Activated T-cell treated with anti-CD3 and anti-CD28 coated beads for 24 hours (primary cell): ENCODE data around the gene SCN3A.

Experiments used
- DNase-seq: peaks from one replicate; pipeline ENCODE4 v3.0.0-alpha.2; 2020; ENCODE audit warnings: low read depth

SCN3A gene

GRCh38 chr2:165203689-165204559 is at the start of gene SCN3A:
Gene SCN3A, minus strand, starts transcription at chr2:165204050. Its CDS starts 27,656 bp downstream, at chr2:165176394.
- DNase-seq: no peak

- DNase-seq: no peak
Observed at GRCh38 chr2:165253178-165253577, 49.3 kb upstream of the SCN3A start.

DNA sequence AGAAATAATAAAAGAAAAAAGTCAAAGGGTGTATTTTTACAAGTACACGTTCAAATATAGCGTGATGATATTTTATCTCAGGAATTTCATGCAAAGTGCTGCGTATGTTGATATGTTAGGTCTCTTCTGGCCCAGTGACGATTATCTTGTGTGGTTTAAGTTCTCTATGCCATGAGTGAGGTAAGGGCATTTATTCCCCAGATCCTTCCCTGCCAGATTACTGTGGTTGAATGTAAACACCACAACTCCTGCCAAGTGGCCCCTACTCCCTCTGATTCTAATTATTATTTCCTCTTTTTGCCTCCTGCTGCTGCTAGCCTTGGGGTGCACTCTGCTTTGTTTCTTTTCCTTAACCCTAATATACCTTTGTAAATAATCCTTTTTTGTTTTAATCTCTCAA is 47.5 kb upstream of the SCN3A start:
- no peak for DNase-seq

GRCh38 chr2:165248238-165248637 is 44.4 kb upstream of the SCN3A start:
- DNase-seq: no peak

DNA sequence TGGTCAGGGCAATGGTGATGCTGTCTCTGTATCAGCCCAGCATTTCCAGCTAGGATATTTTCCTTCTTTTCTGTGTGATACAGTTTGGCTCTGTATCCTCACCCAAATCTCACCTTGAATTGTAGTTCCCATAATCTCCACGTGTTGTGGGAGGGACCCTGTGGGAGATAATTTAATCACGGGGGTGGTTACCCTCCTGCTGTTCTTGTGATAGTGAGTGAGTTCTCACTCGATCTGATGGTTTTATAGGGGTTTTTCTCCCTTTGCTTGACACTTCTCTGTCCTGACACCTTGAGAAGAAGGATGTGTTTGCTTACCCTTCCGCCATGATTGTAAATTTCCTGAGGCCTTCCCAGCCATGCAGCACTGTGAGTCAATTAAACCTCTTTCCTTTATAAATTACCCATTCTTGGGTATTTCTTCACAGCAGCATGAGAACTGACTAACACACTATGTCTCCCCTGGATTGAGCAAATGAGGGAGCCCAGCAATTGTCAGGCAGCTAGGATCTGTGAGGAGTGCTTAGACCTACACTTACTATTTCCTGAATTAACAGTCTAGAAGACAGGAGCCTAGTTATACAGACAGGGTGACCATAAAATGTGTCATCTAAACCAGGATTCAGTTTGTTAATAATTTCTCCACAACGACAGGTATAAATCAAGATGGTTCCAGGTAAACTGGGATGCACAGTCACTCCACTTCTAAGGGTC is 41.4 kb upstream of the SCN3A start:
- DNase-seq: no peak

DNA sequence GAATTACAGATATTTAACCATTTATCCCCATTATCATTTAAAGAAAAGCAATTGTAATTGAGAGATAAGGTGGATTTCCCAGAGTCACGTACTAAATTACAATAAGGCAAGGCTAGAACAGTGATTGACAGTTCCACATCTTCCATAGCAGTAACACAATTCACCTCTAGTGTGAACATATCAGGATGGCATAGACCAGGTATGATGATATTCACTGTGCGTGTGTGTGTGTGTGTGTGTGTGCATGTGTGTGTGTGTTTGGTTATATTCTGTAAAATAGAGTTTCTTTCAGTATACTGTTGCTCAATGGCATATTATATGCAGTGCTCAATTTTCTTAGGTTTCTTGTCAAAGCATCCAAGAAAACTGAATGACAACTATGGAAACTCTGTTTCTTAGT is 37.1 kb upstream of the SCN3A start:
- DNase-seq: no peak

- no peak for DNase-seq
Observed at GRCh38 chr2:165239856-165240515, 36.1 kb upstream of the SCN3A start.

DNA sequence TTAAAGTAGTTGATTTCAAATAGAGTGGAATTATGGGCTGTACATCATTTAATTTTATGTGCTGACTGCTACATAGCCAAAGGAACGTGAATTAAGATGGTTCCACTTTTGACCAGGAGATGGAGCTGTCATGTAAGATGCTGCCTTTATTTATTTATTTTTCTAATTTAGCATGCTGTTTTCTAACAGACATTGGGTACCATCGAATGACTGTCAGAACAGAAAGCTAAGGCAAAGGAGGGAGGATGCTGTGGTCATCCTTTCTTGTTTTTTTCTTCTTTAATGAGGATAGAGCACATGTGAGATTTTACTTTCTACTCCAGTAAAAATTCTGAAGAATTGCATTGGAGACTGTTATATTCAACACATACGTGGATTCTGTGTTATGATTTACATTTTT is 35.4 kb upstream of the SCN3A start, which contains the start of gene SCN2A:
Gene SCN2A (plus strand): TSS at position 185 of the 400 bp plus-strand sequence. CDS start 56,410 bp downstream, outside the sequence.
- no peak for DNase-seq

GRCh38 chr2:165238295-165238694 is 34.4 kb upstream of the SCN3A start:
- DNase-seq: no peak

- no peak for DNase-seq
Observed at GRCh38 chr2:165237056-165237455, 33.2 kb upstream of the SCN3A start.

GRCh38 chr2:165227571-165227970 is 23.7 kb upstream of the SCN3A start:
- no peak for DNase-seq

- no peak for DNase-seq
Observed at GRCh38 chr2:165224941-165225340, 21.1 kb upstream of the SCN3A start.

DNA sequence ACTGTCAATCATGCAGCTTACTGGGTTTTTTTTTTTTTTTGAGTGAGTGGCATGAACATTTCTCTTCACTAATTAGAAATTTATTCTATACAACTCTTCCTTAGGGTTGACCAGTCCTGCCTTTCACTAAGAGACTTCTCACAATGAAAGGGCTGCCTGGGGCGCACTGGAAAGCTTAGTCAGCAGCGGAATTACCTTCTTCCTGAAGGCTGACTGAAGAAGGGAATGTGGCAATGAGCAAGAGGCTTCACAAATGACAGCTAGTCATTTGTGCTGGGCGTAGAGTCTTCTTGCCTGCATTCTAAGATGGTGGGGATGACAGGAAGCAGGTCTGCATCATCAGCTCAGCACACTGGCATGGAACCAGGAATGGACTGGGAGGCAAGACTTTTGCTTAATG is 15.6 kb upstream of the SCN3A start:
- no peak for DNase-seq

DNA sequence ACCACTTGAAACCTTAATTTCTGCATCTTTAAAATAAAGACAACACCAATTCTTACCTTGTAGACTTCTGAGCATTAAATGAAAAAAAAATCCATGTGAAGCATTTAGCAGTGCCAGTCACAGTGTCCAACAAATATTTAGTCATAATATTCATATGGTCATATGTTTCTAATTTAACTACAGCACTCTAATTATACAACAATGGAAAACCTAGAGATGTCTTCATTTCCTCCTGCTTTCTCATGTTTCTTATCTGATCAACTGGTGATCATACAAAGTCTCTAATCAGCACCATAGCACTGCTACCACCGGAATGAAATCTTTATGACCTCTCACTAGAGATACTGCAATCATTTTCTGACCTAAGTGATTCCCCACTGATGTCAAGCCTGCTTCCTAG is 10.2 kb upstream of the SCN3A start:
- DNase-seq: no peak

DNA sequence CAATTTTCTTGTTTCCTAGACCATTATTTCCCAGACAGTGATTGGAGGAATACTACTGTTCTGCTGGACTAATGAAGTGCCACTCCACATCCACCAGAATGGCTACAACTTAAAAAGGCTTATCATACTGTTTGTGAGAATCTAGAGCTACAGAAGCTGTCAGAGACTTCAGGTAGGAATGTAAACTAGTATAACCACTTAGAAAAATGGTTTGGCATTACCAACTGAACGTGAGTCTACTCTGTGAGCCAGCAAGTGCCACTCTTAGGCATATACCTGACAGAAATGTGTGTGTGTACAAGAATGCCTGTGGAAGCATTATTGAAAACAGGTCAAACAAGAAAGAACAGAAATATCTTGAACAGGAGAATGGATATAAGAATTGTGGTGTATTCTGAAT is 4.2 kb upstream of the SCN3A start:
- DNase-seq: no peak

DNA sequence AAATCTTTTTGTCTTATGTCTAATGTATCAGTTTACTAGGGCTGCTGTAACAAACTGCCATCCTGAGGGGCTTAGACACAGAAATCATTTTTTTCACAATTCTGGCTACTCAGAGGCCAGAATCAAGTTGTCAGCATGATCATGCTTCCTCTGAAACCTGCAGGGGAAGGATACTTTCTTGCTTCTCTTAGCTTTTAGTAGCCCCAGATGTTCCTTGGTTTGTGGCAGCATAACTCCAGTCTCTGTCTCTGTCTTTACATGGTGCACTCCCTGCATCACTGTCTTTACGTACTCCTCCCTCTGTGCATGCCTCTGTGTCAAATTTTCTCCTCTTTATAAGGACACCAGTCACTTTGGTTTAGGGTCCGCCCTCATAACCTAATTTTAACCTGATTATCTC is 2.0 kb upstream of the SCN3A start:
- DNase-seq: no peak

- no peak for DNase-seq
Observed at GRCh38 chr2:165202239-165202638, 1.6 kb downstream of the SCN3A start.

DNA sequence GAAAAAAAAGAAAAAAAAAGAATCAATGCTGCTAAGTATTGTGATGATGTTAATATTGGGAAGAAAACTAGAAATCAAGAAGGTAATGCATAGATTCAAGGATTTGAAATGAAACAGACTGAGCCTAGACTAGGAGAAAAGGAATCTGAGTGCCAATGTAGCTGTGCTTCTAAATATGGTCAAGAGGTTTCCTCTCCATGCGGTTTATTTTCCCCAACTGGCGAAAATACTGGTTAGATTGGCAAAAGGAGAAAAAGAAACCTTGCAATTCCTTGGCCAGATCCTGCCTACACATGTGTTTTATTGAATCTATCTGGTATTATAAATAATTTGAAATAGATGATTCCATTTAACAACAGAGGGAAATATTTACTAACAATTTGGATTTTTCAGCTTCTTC is 5.7 kb downstream of the SCN3A start:
- DNase-seq: no peak

GRCh38 chr2:165197346-165197745 is 6.5 kb downstream of the SCN3A start:
- DNase-seq: no peak

GRCh38 chr2:165196411-165196810 is 7.4 kb downstream of the SCN3A start:
- DNase-seq: no peak

DNA sequence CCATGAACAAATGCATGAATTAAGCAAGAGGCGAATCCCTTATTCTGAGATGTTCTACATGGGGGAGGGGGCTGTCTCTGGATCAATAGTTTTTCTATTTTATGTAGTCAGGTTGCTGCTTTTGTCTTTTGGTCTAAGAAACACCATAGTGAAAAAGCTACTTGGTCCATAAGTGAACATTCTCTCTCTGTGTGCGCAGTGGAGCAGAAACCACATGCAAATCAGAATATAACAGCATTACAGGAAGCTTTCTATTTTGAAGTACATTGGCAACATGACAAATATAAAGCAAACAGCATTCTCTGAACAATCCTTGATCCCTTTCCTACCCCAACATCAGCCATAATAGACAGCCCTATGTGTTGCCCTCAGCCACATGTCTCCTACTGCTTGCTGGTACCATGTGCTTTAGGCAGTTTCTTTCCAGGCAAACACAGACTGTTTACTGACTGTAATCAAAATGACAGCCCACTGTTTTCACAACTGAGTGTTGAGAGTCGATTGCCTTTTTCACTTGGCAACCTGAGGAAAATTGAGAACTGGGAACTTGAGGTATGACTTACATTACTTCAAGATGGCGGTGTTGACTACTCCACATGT is 10.6 kb downstream of the SCN3A start:
- DNase-seq: no peak

DNA sequence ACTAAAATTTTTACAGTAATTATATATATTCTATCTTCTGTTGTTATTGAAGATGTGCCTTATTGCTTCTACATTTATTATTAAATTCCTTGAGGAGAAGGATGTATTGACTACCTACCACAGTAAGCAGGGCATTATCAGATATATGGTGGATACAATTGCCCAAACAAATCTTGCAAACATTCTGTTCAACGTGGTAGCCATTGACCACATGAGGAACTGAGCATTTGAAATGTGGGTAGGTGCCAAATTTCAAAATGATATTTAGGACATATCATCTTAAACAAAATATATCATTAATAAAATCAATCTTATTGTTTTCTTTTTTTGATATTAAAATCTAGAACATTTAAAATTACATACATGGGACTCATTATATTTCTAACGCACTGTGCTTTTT is 11.1 kb downstream of the SCN3A start:
- DNase-seq: no peak
